IPS-20b (cell line): ENCODE data around the gene FXYD6.

Experiments used
- H3K27ac ChIP-seq: one replicate; pipeline ENCODE4 v1.5.1; 2013; ENCODE audit warnings: low read length
- H3K27me3 ChIP-seq: 2 replicates; pipeline ENCODE4 v1.6.1; 2013; ENCODE audit warnings: mild to moderate bottlenecking, low read length, inconsistent platforms; ENCODE audit not compliant: insufficient read depth
- H3K36me3 ChIP-seq: 2 replicates; pipeline ENCODE4 v1.6.1; 2013; ENCODE audit warnings: low read depth, mild to moderate bottlenecking, inconsistent platforms, low read length, moderate library complexity; ENCODE audit not compliant: insufficient read depth
- H3K4me1 ChIP-seq: 2 replicates; pipeline ENCODE4 v1.6.1; 2013; ENCODE audit warnings: mild to moderate bottlenecking, control low read depth, inconsistent platforms, low read length, moderate library complexity; ENCODE audit not compliant: insufficient read depth
- H3K4me3 ChIP-seq: 2 replicates; pipeline ENCODE4 v1.5.1; 2013; ENCODE audit warnings: mild to moderate bottlenecking, low read length, inconsistent platforms
- H3K9ac ChIP-seq: 2 replicates; pipeline ENCODE4 v1.6.1; 2013; ENCODE audit warnings: low read depth, mild to moderate bottlenecking, inconsistent platforms, low read length, moderate library complexity
- H3K9me3 ChIP-seq: 2 replicates; pipeline ENCODE4 v1.6.1; 2013; ENCODE audit warnings: mild to moderate bottlenecking, low read depth, low read length, inconsistent platforms; ENCODE audit not compliant: insufficient read depth

FXYD6 gene

DNA sequence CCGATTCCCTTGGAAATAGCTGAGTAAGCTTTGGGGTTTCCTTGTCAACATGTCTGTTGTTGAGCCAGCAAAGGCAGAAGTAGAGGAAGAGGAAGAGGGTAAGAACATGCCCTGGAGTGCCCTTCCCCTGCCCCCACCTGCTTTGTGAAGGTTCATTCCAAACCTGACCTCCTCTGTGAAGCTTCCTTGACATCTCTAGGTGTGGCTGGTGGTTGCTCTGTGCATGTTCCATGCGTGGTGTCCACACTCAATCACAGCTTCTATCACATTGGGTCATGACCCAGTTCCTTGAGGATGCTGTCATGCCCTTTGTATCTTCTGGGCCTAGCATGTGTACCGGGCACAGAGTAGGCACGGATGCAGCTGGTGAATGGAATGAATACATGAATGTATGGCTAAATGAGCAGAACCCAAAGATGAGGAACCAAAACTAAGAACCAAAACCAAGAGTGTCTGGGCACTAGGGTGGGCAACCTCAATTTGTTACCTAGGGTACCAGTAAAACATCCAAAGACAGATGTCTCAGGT lies 23.7 kb upstream of the FXYD6 start:
- H3K4me1 ChIP-seq, result no peaks in the 10 kb centered on the region
- no peaks in the 10 kb centered on the region for H3K27me3 ChIP-seq
- no peak overlapping the region for H3K27ac ChIP-seq
- no peaks in the 10 kb centered on the region for H3K9me3 ChIP-seq
- H3K4me3 ChIP-seq, result no peak overlapping the region
- no peak overlapping the region for H3K9ac ChIP-seq
- no peaks in the 10 kb centered on the region for H3K36me3 ChIP-seq

DNA sequence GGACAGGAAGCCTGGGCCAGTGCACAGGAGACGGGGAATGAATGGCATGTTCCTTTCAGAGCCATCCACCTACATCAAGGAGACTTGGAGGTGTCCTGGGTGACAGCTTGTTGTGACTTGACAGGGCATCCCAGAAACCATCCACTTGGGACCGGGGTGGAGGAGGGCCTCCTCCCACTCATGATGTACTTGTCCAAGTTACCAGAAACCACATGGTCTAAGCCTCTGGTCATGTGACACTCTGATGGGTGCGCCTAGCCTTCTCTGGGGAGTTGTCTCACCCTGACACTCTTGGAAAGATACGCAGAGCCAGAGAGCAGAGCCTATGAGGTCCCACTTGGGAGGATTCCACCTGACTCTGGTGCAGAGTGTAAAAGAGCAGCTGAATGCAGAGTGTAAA lies 21.6 kb upstream of the FXYD6 start:
- Histone ChIP-seq H3K4me3 (no peak overlapping the region), H3K4me1 (no peaks in the 10 kb centered on the region), H3K9me3 (no peaks in the 10 kb centered on the region), H3K27me3 (no peaks in the 10 kb centered on the region), H3K9ac (no peak overlapping the region), H3K27ac (no peak overlapping the region), H3K36me3 (no peaks in the 10 kb centered on the region)

GRCh38 chr11:117892651-117893050 lies 16.2 kb upstream of the FXYD6 start:
- H3K36me3 ChIP-seq, result no peaks in the 10 kb centered on the region

GRCh38 chr11:117891362-117891761 lies 14.9 kb upstream of the FXYD6 start:
- Histone ChIP-seq H3K4me1 (no peaks in the 10 kb centered on the region), H3K27ac (no peak overlapping the region), H3K9ac (no peak overlapping the region), H3K27me3 (no peaks in the 10 kb centered on the region), H3K4me3 (no peak overlapping the region), H3K36me3 (no peaks in the 10 kb centered on the region), H3K9me3 (no peaks in the 10 kb centered on the region)

More at GRCh38 chr11:117892651-117893050, 16.2 kb upstream of the FXYD6 start:
- H3K9me3 ChIP-seq, result no peaks in the 10 kb centered on the region
- no peak overlapping the region for H3K9ac ChIP-seq
- H3K27ac ChIP-seq, result no peak overlapping the region
- H3K4me3 ChIP-seq, result no peak overlapping the region
- H3K27me3 ChIP-seq, result no peaks in the 10 kb centered on the region
- H3K4me1 ChIP-seq, result no peaks in the 10 kb centered on the region

GRCh38 chr11:117888139-117888566 lies 11.7 kb upstream of the FXYD6 start:
- Histone ChIP-seq H3K27me3 (no peaks in the 10 kb centered on the region; the same call in 1 of the 2 replicates), H3K4me1 (no peaks in the 10 kb centered on the region), H3K27ac (no peak overlapping the region), H3K4me3 (no peak overlapping the region), H3K9ac (no peak overlapping the region), H3K36me3 (no peaks in the 10 kb centered on the region), H3K9me3 (no peaks in the 10 kb centered on the region)

GRCh38 chr11:117887431-117888138 lies 11.1 kb upstream of the FXYD6 start:
- no peak overlapping the region for H3K27ac ChIP-seq
- no peak overlapping the region for H3K4me3 ChIP-seq
- no peak overlapping the region for H3K9ac ChIP-seq
- no peaks in the 10 kb centered on the region; the same call in 1 of the 2 replicates for H3K27me3 ChIP-seq
- no peaks in the 10 kb centered on the region for H3K36me3 ChIP-seq
- no peaks in the 10 kb centered on the region for H3K4me1 ChIP-seq
- H3K9me3 ChIP-seq, result no peaks in the 10 kb centered on the region

- no peaks in the 10 kb centered on the region for H3K36me3 ChIP-seq
- no peak overlapping the region for H3K27ac ChIP-seq
- no peak overlapping the region for H3K9ac ChIP-seq
- no peaks in the 10 kb centered on the region for H3K4me1 ChIP-seq
- no peaks in the 10 kb centered on the region for H3K9me3 ChIP-seq
- H3K27me3 ChIP-seq, result peaks cover 14% of the 10 kb centered on the region; the same call in 1 of the 2 replicates
- H3K4me3 ChIP-seq, result no peak overlapping the region
These were observed 9.3 kb upstream of the FXYD6 start for GRCh38 chr11:117885777-117886176.

DNA sequence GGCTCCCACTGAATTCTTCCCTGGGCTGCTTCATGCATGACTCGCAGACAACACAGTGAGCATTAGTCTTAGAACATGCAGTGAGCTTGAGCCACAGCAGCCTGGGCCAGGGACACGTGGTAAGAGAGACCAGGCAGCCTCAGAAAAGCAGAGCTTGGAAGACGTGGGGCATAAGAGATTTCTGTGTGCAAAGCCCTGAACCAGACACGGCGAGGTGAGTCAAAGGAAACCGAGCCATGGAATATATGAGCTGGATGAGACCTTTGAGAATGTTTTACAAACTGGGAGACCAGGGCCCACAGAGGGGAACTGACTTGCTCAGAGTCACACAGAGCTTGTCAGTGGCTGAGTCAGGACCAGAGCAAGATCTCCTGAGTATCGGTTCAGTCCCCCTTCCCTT lies 8.5 kb upstream of the FXYD6 start:
- H3K9me3 ChIP-seq, result no peaks in the 10 kb centered on the region
- no peaks in the 10 kb centered on the region for H3K36me3 ChIP-seq
- no peak overlapping the region for H3K4me3 ChIP-seq
- peaks cover 19% of the 10 kb centered on the region; the same call in 1 of the 2 replicates for H3K27me3 ChIP-seq
- no peaks in the 10 kb centered on the region for H3K4me1 ChIP-seq
- H3K9ac ChIP-seq, result no peak overlapping the region
- no peak overlapping the region for H3K27ac ChIP-seq

DNA sequence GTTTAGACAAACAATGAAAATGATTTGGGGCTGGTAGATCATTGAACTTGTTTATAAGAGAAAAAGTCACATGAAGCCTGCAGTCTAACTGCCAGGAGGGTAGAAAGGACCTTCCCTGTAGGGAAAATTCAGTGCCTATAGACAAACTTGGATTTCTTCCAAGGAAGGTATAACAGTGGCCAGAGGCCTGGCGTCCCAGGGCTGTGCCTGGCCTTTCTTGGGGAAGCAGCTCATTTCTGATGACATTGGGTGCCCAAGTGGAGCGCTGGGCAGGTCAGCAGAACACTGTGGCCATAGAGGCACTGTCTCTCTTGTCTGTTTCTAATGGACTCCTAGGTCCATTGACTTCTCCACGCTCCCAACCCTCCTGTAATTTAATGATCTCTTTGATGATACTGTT lies 6.6 kb upstream of the FXYD6 start:
- Histone ChIP-seq H3K36me3 (no peaks in the 10 kb centered on the region), H3K4me1 (no peaks in the 10 kb centered on the region; the same call in 1 of the 2 replicates), H3K4me3 (no peak overlapping the region), H3K27ac (no peak overlapping the region), H3K9me3 (no peaks in the 10 kb centered on the region), H3K27me3 (peaks cover 39% of the 10 kb centered on the region), H3K9ac (no peak overlapping the region)

DNA sequence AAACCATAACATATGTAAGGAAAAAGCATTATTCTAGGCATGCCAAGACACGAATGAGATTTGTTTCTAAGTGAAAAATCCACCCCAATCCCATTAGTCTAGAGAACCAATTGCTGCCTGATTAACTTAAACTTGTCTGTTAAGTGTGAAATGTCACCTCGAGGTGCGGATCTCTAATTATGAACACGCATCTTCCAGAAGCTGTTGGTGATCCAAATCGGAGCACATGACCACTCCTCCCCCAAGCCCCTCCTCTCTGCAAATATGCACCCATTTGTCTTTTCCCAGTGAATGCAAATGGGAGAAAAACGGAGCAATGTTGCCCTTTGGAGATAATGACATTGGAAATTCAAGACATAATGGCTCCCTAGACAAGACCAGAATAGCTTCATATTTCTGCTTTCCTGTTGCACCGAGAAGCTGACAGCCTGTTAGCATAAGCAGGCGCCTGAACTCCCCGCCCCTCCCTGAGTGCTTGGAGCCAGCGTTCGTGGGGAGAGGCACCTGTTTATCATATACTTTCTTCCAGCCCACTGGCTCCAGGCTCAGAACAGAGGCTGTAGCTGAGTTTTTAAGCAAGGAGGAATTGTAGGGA lies 6.0 kb upstream of the FXYD6 start:
- no peak overlapping the region for H3K27ac ChIP-seq

DNA sequence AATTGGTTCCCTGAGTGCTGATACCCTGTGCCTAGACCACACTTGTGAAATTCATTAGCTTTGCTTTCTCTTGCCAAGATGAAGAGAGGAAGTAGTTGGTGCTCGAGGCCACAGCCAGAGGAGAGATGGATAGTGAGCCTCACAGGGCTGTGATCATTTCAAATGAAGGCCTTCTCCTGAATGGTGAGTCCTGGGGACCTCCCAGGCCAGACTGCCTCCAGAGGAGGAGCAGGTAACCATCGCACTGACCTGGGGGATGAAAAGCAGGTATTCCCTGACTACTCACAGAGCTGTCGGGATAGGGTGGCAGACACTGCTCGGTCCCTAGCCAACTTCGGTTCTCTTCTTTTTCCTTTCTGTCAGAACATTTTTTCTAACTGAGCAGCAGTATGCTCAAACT lies 4.8 kb upstream of the FXYD6 start:
- Histone ChIP-seq H3K4me3 (no peak overlapping the region), H3K27ac (no peak overlapping the region), H3K4me1 (peaks cover 10% of the 10 kb centered on the region; the same call in 1 of the 2 replicates), H3K27me3 (peaks cover 54% of the 10 kb centered on the region), H3K9ac (no peak overlapping the region), H3K9me3 (no peaks in the 10 kb centered on the region), H3K36me3 (no peaks in the 10 kb centered on the region)

More for the DNA sequence above, 6.0 kb upstream of the FXYD6 start:
- Histone ChIP-seq H3K9me3 (no peaks in the 10 kb centered on the region), H3K4me1 (peaks cover 4% of the 10 kb centered on the region; the same call in 1 of the 2 replicates), H3K4me3 (no peak overlapping the region), H3K36me3 (no peaks in the 10 kb centered on the region), H3K27me3 (peaks cover 45% of the 10 kb centered on the region), H3K9ac (no peak overlapping the region)
